Heart right ventricle (tissue), 16 donors: Measurements from ENCODE around the gene KRT8. TPM values are rescaled to one million over a fixed set of nuclear protein-coding genes. Genes with fewer than 3 reads are reported as not detected.

Source experiments
- ATAC-seq, 8 donors: fragments of 200-7000 bp; cut with Tn5 transposase; one replicate each; pipeline ENCODE4 v1.9.1; 2020; ENCODE audit warnings: mild to moderate bottlenecking in 8 of 8, moderate library complexity in 8 of 8, moderate number of reproducible peaks in 1 of 8
- DNase-seq, 2 donors: peaks; one replicate each; pipeline ENCODE4 v3.0.0-alpha.2; 2020
- H3K27ac ChIP-seq, 10 donors: fragments of 200-600 bp; sonication (generic) in 2 of 10; one replicate each; pipeline versions ENCODE4 v1.5.0 to v1.8.0; 2020 to 2022; ENCODE audit warnings: mild to moderate bottlenecking in 3 of 10
- H3K27me3 ChIP-seq, 7 donors: fragments of 200-600 bp; one replicate each; pipeline ENCODE4 v1.8.0; 2021 to 2022; ENCODE audit warnings: mild to moderate bottlenecking in 2 of 7
- H3K36me3 ChIP-seq, 9 donors: fragments of 200-600 bp; sonication (generic) in 1 of 9; one replicate each; pipeline versions ENCODE4 v1.5.0 to v1.8.0; 2020 to 2022; ENCODE audit warnings: mild to moderate bottlenecking in 2 of 9
- H3K4me1 ChIP-seq, 9 donors: fragments of 200-600 bp; sonication (generic) in 1 of 9; one replicate each; pipeline versions ENCODE4 v1.5.0 to v1.8.0; 2020 to 2022; ENCODE audit warnings: mild to moderate bottlenecking in 4 of 9
- H3K4me3 ChIP-seq, 10 donors: fragments of 200-600 bp; sonication (generic) in 2 of 10; one replicate each; pipeline versions ENCODE4 v1.5.0 to v1.8.0; 2020 to 2022; ENCODE audit warnings: mild to moderate bottlenecking in 7 of 10, moderate library complexity in 2 of 10
- H3K9me3 ChIP-seq, 11 donors: fragments of 200-600 bp in 10 of 11; sonication (generic) in 2 of 11; one replicate each; pipeline versions ENCODE4 v1.5.0 to v1.8.0; 2013 to 2022; ENCODE audit warnings: mild to moderate bottlenecking in 2 of 11, control low read depth in 1 of 11, moderate library complexity in 1 of 11
- WGBS, 2 donors: extraction: QIAGEN DNeasy Blood & Tissue Kit; methylation state at CpG; one replicate each; pipeline ENCODE4 v1.1.7; 2013; ENCODE audit warnings: inconsistent platforms in 1 of 2; 5-methylcytosine and 5-hydroxymethylcytosine counted together
- intact Hi-C, 10 donors: fragments of 100-400 bp; cut with DNase I; formaldehyde crosslinking; loops; one replicate each; pipeline versions ENCODE4 v1.11.1 to v1.14.2; 2022
- polyA plus RNA-seq, 2 donors: library from polyadenylated mRNA; stranded (reverse); fragments of 200-250 nt; gene quantifications; one replicate each; pipeline ENCODE4 v1.2.3, GENCODE V29; 2013
- total RNA-seq, 10 donors: library from RNA; stranded (reverse); fragmentation: NEBNext Ultra II Directional in 3 of 10; extraction: Animal tissue kit (Norgen Biotek cat#: 25700) in 3 of 10; gene quantifications; one replicate each; pipeline versions ENCODE4 v1.2.1 to v1.2.4, GENCODE V29; 2021 to 2023
- TF ChIP-seq, protein P1 (sequence below), 9 donors: fragments of 200-600 bp; sonication (generic) in 2 of 9; IDR thresholded peaks; one replicate each; pipeline versions ENCODE4 v1.5.0 to v1.8.0; 2021 to 2022; ENCODE audit warnings: antibody characterized with exemption in 9 of 9, mild to moderate bottlenecking in 5 of 9, moderate library complexity in 1 of 9
- donor health status: Arrhythmogenic right ventricular cardiomyopathy.
- donor health status: ischemic (EF 13 %, LVEDD 7.1; RV severe dilation, severe dysfunction).
- donor health status: healthy with polysubstance abuse.
- donor health status: DM: no; HTN: yes; CAD: no.
- donor health status: DM: no; HTN: no; CAD: no.
- donor health status: ischemic (EF 25% LVEDD 6.9; RV normal size, moderate dysfunction).
- donor health status: ischemic (EF 25% LVEDD 5.7; RV mildly dilated, moderate dysfunction).
- donor health status: healthy.
- donor health status: DM: yes; HTN: yes; CAD: no.
- donor health status: Ischemic cardiomyopathy.
- donor health status: ischemic (EF 35%, LVEDD 5.7; RV mildly dilated, moderate dysfunction).
- donor health status: nonischemic (EF 11% LVEDD 7.7; RV severe dilation, severe dysfunction).
- donor health status: DM: yes; HTN: yes; CAD: no.
- donor health status: PGD.
- donor health status: ischemic (EF 29% LVEDD 5.4; RV normal size, mild dysfunction).
- donor health status: nonischemic (EF 23%, LVEDD 6.1; RV moderate dilation, normal function).

KRT8 gene
- total and polyA plus RNA-seq, 12 donors, result 52.1 to 161 (median 112) TPM

DNA sequence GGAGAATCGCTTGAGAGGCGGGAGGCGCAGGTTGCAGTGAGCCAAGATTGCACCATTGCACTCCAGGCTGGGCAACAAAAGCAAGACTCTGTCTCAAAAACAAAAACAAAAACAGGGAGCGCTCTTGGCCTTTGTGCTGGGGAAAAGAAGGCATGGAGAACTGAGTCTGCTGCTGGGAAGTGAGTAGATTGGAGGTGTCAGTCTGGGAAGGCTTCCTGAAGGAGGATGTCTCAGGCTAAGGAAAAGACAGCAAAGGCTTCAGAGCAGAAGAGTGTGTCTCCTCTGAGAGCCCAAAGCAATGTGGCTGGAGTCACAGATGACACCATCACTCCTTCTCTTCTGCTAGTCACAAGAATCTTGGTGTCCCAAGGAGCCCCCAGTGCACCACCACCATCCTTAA lies 23.1 kb upstream of the KRT8 start:
- no peaks in the 10 kb centered on the region for H3K27me3 ChIP-seq
- TF ChIP-seq, protein P1, sequence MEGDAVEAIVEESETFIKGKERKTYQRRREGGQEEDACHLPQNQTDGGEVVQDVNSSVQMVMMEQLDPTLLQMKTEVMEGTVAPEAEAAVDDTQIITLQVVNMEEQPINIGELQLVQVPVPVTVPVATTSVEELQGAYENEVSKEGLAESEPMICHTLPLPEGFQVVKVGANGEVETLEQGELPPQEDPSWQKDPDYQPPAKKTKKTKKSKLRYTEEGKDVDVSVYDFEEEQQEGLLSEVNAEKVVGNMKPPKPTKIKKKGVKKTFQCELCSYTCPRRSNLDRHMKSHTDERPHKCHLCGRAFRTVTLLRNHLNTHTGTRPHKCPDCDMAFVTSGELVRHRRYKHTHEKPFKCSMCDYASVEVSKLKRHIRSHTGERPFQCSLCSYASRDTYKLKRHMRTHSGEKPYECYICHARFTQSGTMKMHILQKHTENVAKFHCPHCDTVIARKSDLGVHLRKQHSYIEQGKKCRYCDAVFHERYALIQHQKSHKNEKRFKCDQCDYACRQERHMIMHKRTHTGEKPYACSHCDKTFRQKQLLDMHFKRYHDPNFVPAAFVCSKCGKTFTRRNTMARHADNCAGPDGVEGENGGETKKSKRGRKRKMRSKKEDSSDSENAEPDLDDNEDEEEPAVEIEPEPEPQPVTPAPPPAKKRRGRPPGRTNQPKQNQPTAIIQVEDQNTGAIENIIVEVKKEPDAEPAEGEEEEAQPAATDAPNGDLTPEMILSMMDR (IDR thresholded peaks at IDR 0.05), result no peak
- H3K27ac ChIP-seq, result no peak overlapping the region
- H3K36me3 ChIP-seq, result no peaks in the 10 kb centered on the region
- H3K9me3 ChIP-seq, result no peaks in the 10 kb centered on the region
- intact Hi-C loops, result loop anchor here in 1 of 10 donors (5.0 kb wide), 1 partner anchor 41 kb away; no protein-coding TSS in a partner anchor
- ATAC-seq (no peak), DNase-seq (no peak)
- H3K4me3 ChIP-seq, result no peak overlapping the region
- 100% methylated on average over 4 of the region's 4 CpGs for WGBS, 2 donors
- H3K4me1 ChIP-seq, result peaks cover 0 to 31% (median 21%) of the 10 kb centered on the region in 9 donors

- H3K9me3 ChIP-seq, result no peaks in the 10 kb centered on the region
- ATAC-seq, result no peak
- H3K4me1 ChIP-seq, result peaks cover 0 to 31% (median 21%) of the 10 kb centered on the region in 9 donors
- 84 to 95% methylated on average over 4 of the region's 4 CpGs for WGBS, 2 donors
- no peaks in the 10 kb centered on the region for H3K36me3 ChIP-seq
- TF ChIP-seq, protein P1 (IDR thresholded peaks at IDR 0.05), result no peak
- no peak overlapping the region for H3K4me3 ChIP-seq
- peak overlapping the region in 1 of 10 donors; percentile 52 for H3K27ac ChIP-seq
- intact Hi-C loops, result loop anchor here in 1 of 10 donors (5.0 kb wide), 1 partner anchor 39 kb away; no protein-coding TSS in a partner anchor
- no peaks in the 10 kb centered on the region for H3K27me3 ChIP-seq
- no peak for DNase-seq
Measured at GRCh38 chr12:52926596-52927234, 21.8 kb upstream of the KRT8 start.

DNA sequence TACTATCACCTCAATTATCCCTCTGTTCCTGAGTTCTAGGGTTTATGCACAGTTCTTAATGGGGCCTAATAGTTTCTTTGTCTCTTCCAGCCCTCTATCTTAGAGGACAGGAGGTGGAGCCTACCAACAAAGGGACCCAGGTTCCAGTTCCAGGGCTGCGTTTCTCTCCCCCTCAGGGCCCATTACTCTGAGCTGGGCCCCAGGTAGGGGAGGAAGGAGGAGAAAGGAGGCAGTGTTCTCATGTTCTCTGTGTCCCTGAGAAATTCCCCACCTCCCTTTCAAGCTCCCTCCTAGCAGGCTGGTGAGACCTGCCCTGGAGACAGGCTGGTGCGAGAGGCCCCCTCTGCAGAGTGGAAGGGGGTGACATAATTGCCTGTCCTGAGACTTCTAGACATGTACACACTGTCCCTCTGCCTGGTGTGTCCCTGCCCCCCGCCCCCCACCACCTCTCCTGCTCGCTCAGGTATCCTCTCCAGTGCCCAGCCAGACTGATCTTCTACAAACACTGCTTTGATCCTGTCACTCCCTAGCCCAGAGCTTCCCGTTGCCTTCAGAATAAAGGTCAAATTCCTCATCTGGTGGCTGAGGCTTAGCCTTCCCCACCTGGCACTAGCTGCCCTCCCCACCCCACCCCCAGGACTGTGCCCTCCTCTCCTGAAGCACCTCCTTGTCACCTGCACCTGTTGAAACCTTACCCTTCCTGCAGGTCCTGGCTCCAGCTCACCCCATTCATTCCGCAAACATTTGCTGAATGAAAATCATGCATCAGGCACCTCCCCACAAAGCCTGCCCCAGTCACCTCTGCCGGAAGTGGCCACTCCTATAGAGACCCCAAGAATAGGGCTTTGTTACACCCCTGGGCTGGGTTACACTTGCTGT lies 21.1 kb upstream of the KRT8 start:
- Histone ChIP-seq H3K27me3 (no peaks in the 10 kb centered on the region), H3K4me3 (no peak overlapping the region), H3K27ac (peak overlapping the region in 1 of 10 donors; percentile 52), H3K36me3 (no peaks in the 10 kb centered on the region), H3K9me3 (no peaks in the 10 kb centered on the region), H3K4me1 (peaks cover 0 to 31% (median 21%) of the 10 kb centered on the region in 9 donors)
- TF ChIP-seq, protein P1 (IDR thresholded peaks at IDR 0.05), result no peak
- ATAC-seq, result no peak
- WGBS, 2 donors, result 80% methylated on average over 7 of the region's 7 CpGs
- no peak for DNase-seq
- intact Hi-C loops, result loop anchor here in 1 of 10 donors (5.0 kb wide), 1 partner anchor 39 kb away; no protein-coding TSS in a partner anchor
